ENCODE results near the gene SH3RF3. TPM values are rescaled to one million over a fixed set of nuclear protein-coding genes. Genes with fewer than 3 reads are reported as not detected.

Gene SH3RF3
- total RNA-seq, 1 donor from 2014 or later, result 1.3 TPM

- DNase-seq (ENCODE audit: low spot score, unreplicated experiment), result no peak
- peaks cover 9% of the 10 kb centered on the region for H3K27me3 Mint-ChIP-seq
- H3K36me3 Mint-ChIP-seq (ENCODE audit: insufficient read depth), result no peaks in the 10 kb centered on the region
- no peaks in the 10 kb centered on the region for H3K9me3 Mint-ChIP-seq (ENCODE audit: low read depth)
- TF ChIP-seq CTCF (IDR thresholded peaks at IDR 0.05; ENCODE audit: unreplicated experiment), result no peak
- H3K27ac Mint-ChIP-seq, result no peak overlapping the region
- peaks cover 8% of the 10 kb centered on the region for H3K4me1 Mint-ChIP-seq (ENCODE audit: low read depth)
- no peak overlapping the region for H3K4me3 Mint-ChIP-seq (ENCODE audit: low read depth)
These were observed 14.5 kb downstream of the SH3RF3 start for GRCh38 chr2:109143214-109144187.

- DNase-seq (ENCODE audit: low spot score, unreplicated experiment), result no peak
- Mint-ChIP-seq H3K27ac (no peak overlapping the region), H3K9me3 (ENCODE audit: low read depth) (no peaks in the 10 kb centered on the region), H3K36me3 (ENCODE audit: insufficient read depth) (no peaks in the 10 kb centered on the region), H3K4me3 (ENCODE audit: low read depth) (no peak overlapping the region), H3K4me1 (ENCODE audit: low read depth) (peaks cover 6% of the 10 kb centered on the region), H3K27me3 (peaks cover 9% of the 10 kb centered on the region)
- no peak for TF ChIP-seq CTCF (IDR thresholded peaks at IDR 0.05; ENCODE audit: unreplicated experiment)
These were observed 15.3 kb downstream of the SH3RF3 start for GRCh38 chr2:109144271-109144670.

GRCh38 chr2:109144721-109145120, 15.7 kb downstream of the SH3RF3 start:
- Mint-ChIP-seq H3K4me3 (ENCODE audit: low read depth) (no peak overlapping the region), H3K4me1 (ENCODE audit: low read depth) (peaks cover 3% of the 10 kb centered on the region), H3K36me3 (ENCODE audit: insufficient read depth) (no peaks in the 10 kb centered on the region), H3K9me3 (ENCODE audit: low read depth) (no peaks in the 10 kb centered on the region), H3K27ac (no peak overlapping the region), H3K27me3 (peaks cover 10% of the 10 kb centered on the region)
- no peak for TF ChIP-seq CTCF (IDR thresholded peaks at IDR 0.05; ENCODE audit: unreplicated experiment)
- no peak for DNase-seq (ENCODE audit: low spot score, unreplicated experiment)

GRCh38 chr2:109145286-109145685, 16.3 kb downstream of the SH3RF3 start:
- Mint-ChIP-seq H3K36me3 (ENCODE audit: insufficient read depth) (no peaks in the 10 kb centered on the region), H3K27me3 (peaks cover 12% of the 10 kb centered on the region), H3K9me3 (ENCODE audit: low read depth) (no peaks in the 10 kb centered on the region), H3K27ac (no peak overlapping the region), H3K4me3 (ENCODE audit: low read depth) (no peak overlapping the region), H3K4me1 (ENCODE audit: low read depth) (no peaks in the 10 kb centered on the region)
- no peak for TF ChIP-seq CTCF (IDR thresholded peaks at IDR 0.05; ENCODE audit: unreplicated experiment)
- DNase-seq (ENCODE audit: low spot score, unreplicated experiment), result no peak

GRCh38 chr2:109147405-109147804, 18.4 kb downstream of the SH3RF3 start:
- Mint-ChIP-seq H3K27ac (no peak overlapping the region), H3K27me3 (peaks cover 12% of the 10 kb centered on the region), H3K9me3 (ENCODE audit: low read depth) (no peaks in the 10 kb centered on the region), H3K4me1 (ENCODE audit: low read depth) (no peaks in the 10 kb centered on the region), H3K4me3 (ENCODE audit: low read depth) (no peak overlapping the region), H3K36me3 (ENCODE audit: insufficient read depth) (no peaks in the 10 kb centered on the region)
- no peak for TF ChIP-seq CTCF (IDR thresholded peaks at IDR 0.05; ENCODE audit: unreplicated experiment)
- DNase-seq (ENCODE audit: low spot score, unreplicated experiment), result no peak
